Peyer's patch (tissue), 4 donors: ENCODE measurements around the gene TMEM184A.

Source experiments
- CTCF ChIP-seq, 6 experiments: fragments of 450-650 bp in 4 of 6; fragments of 200-600 bp in 2 of 6; sonication (generic) in 1 of 6; IDR thresholded peaks; one replicate each; pipeline ENCODE4 v1.5.1; 2017 to 2019; ENCODE audit warnings: antibody characterized with exemption in 6 of 6, mild to moderate bottlenecking in 3 of 6, moderate library complexity in 1 of 6
- POLR2A ChIP-seq, 2 donors: fragments of 450-650 bp; IDR thresholded peaks; one replicate each; pipeline ENCODE4 v1.5.1; 2017; ENCODE audit warnings: antibody characterized with exemption in 2 of 2, mild to moderate bottlenecking in 2 of 2, moderate library complexity in 2 of 2

DNA sequence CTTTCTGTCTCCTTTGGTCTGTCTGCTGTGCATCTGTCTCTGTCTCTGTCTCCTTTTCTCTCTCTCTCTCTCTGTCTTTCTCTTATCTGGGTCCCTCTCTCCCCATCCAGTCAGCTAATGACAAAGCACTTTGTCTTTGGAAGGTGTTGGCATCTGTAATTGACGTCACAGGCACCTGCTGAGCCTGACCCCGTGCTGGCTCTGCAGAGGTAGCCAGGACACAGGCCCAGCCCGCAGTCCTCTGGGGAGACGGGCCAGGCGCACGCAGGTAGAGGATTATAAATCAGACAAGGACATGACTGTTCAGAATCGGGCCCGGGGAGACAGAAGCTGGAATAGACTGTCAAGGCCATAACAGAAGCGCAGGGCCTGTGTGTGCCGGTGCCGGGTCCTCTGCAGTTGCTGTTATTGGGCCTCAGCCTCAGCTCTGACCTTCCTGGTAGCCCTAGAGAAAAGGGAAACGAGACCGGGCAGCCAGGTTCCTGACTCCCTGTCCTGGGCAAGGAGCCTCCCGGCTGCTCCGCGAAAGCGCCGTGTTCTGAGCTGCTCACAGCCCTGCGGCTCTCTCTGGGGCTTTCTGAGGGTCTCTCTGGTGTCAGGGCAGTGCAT is 24.5 kb upstream of the TMEM184A start:
- TF ChIP-seq CTCF (IDR thresholded peaks at IDR 0.05) (no peak), POLR2A (IDR thresholded peaks at IDR 0.05) (no peak)
